Superior temporal gyrus (tissue), 1 donor: Measurements from ENCODE around the gene PTOV1.

Experiments used
- DNase-seq: peaks from one replicate; pipeline ENCODE4 v3.0.0-alpha.2; 2016; ENCODE audit errors: extremely low spot score

PTOV1 gene

GRCh38 chr19:49850487-49851342 lies at the start of gene PTOV1:
Gene PTOV1 (plus strand): TSS chr19:49851159.
- peak; percentile 96 for DNase-seq

GRCh38 chr19:49801401-49801888 lies 49.5 kb upstream of the PTOV1 start:
- DNase-seq: no peak

GRCh38 chr19:49801966-49802661 lies 48.8 kb upstream of the PTOV1 start:
- DNase-seq: peak; percentile 97

- DNase-seq: no peak
Measured at GRCh38 chr19:49802836-49803528, 48.0 kb upstream of the PTOV1 start.

GRCh38 chr19:49803529-49803856 lies 47.5 kb upstream of the PTOV1 start:
- no peak for DNase-seq

- DNase-seq: no peak
Measured at GRCh38 chr19:49805822-49806619, 44.9 kb upstream of the PTOV1 start.

- DNase-seq: no peak
Measured at GRCh38 chr19:49806620-49806959, 44.4 kb upstream of the PTOV1 start.

GRCh38 chr19:49807058-49807903 lies 43.7 kb upstream of the PTOV1 start:
- no peak for DNase-seq

- no peak for DNase-seq
Measured at GRCh38 chr19:49807904-49808675, 42.9 kb upstream of the PTOV1 start.

- DNase-seq: peak; percentile 64
Measured at GRCh38 chr19:49808711-49809159, 42.2 kb upstream of the PTOV1 start.

- DNase-seq: no peak
Measured at GRCh38 chr19:49809160-49809940, 41.6 kb upstream of the PTOV1 start.

GRCh38 chr19:49809941-49810389 lies 41.0 kb upstream of the PTOV1 start:
- no peak for DNase-seq

GRCh38 chr19:49811328-49811727 lies 39.6 kb upstream of the PTOV1 start:
- no peak for DNase-seq

- no peak for DNase-seq
Measured at GRCh38 chr19:49812452-49812996, 38.4 kb upstream of the PTOV1 start.

GRCh38 chr19:49812997-49813861 lies 37.7 kb upstream of the PTOV1 start, which contains the start of gene FUZ:
Gene FUZ (minus strand): TSS chr19:49813292. CDS start chr19:49813106, 186 bp downstream.
- DNase-seq: peak; percentile 99

- no peak for DNase-seq
Measured at GRCh38 chr19:49814010-49814409, 36.9 kb upstream of the PTOV1 start.

- DNase-seq: no peak
Measured at GRCh38 chr19:49816590-49816989, 34.4 kb upstream of the PTOV1 start.
